Bronchial epithelial cell (primary cell): ENCODE data around the gene TIPARP. TPM values are rescaled to one million over a fixed set of nuclear protein-coding genes. Genes with fewer than 3 reads are reported as not detected.

ENCODE experiments used
- DNase-seq: peaks from one replicate; pipeline ENCODE4 v3.0.0-alpha.2; 2010; ENCODE audit warnings: low read depth
- FAIRE-seq: peaks from 2 replicates; lab custom pipeline; 2011; peaks lifted over from hg19 to GRCh38; lab: Jason Lieb, UNC
- H3K27me3 ChIP-seq: 2 replicates; pipeline ENCODE4 v1.5.1; 2011; ENCODE audit warnings: low read length; ENCODE audit not compliant: control insufficient read depth, insufficient read depth
- H3K36me3 ChIP-seq: 2 replicates; pipeline ENCODE4 v1.5.1; 2011; ENCODE audit warnings: low read length; ENCODE audit not compliant: control insufficient read depth, insufficient read depth
- H3K4me3 ChIP-seq: 2 replicates; pipeline ENCODE4 v1.5.1; 2011; ENCODE audit warnings: mild to moderate bottlenecking, low read depth, low read length, control low read depth
- total RNA-seq: library from RNA; depleted of rRNA; stranded (reverse); fragments of >200 nt; gene quantifications from 2 replicates; pipeline ENCODE4 v1.2.1, GENCODE V29; 2014
- TF ChIP-seq, protein P1 (sequence below): IDR thresholded peaks from 2 replicates; pipeline ENCODE4 v1.5.1; 2011; ENCODE audit warnings: mild to moderate bottlenecking, moderate library complexity, low read length, control low read depth, inconsistent platforms; ENCODE audit not compliant: insufficient read depth, severe bottlenecking

The TIPARP gene, protein sequence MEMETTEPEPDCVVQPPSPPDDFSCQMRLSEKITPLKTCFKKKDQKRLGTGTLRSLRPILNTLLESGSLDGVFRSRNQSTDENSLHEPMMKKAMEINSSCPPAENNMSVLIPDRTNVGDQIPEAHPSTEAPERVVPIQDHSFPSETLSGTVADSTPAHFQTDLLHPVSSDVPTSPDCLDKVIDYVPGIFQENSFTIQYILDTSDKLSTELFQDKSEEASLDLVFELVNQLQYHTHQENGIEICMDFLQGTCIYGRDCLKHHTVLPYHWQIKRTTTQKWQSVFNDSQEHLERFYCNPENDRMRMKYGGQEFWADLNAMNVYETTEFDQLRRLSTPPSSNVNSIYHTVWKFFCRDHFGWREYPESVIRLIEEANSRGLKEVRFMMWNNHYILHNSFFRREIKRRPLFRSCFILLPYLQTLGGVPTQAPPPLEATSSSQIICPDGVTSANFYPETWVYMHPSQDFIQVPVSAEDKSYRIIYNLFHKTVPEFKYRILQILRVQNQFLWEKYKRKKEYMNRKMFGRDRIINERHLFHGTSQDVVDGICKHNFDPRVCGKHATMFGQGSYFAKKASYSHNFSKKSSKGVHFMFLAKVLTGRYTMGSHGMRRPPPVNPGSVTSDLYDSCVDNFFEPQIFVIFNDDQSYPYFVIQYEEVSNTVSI
- total RNA-seq, result 50.6 and 110 TPM in 2 replicates

DNA sequence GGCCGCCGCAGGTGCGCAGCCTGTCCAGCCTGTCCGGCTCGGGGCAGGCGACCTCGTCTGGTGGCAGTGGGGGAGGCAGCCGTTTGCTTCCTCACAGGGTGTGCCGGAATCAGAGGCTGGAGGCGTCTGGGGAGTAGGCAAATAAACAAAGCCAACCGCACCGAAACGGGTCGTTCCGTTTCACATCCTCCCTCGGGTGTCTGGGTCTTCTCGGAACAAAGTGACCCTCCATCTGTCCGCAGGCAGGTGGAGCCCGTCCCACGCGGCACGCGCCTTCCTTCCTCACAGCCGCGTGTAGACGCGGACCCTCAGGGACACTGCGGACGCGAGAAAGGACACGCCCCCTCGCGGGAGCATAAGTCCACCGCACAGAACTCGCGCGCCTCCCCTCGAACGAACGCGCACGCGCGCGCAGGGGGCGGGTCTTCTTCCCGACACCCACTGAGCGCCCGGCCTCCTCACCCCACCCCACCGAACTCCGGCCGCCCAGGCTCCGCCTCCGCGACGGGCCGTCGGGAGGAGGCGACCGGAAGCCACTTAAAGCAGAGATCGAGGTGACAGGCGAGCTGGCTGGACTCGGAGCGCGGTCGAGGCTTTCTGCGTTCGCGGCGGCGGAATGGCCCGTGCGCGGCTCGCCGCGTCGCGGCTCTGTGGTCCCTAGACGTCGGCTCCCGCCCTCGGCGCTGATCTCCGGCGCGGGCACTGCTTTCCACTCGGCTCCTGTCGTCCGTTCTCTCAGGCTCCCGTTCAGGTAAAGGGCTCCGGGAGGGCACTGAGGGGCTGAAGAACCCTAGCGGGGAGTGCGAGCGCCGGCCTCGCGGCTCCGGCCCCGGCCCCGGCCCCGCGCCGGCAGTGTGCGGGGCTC lies at the start of gene TIPARP:
TIPARP (plus strand) TSS at position 545 of the 865 bp plus-strand sequence. CDS start 3,108 bp downstream, outside the sequence.
- peak within 1 kb of the TSS; percentile 85 for H3K4me3 ChIP-seq
- no peak for FAIRE-seq
- peak; percentile 86 for DNase-seq
- TF ChIP-seq, protein P1, sequence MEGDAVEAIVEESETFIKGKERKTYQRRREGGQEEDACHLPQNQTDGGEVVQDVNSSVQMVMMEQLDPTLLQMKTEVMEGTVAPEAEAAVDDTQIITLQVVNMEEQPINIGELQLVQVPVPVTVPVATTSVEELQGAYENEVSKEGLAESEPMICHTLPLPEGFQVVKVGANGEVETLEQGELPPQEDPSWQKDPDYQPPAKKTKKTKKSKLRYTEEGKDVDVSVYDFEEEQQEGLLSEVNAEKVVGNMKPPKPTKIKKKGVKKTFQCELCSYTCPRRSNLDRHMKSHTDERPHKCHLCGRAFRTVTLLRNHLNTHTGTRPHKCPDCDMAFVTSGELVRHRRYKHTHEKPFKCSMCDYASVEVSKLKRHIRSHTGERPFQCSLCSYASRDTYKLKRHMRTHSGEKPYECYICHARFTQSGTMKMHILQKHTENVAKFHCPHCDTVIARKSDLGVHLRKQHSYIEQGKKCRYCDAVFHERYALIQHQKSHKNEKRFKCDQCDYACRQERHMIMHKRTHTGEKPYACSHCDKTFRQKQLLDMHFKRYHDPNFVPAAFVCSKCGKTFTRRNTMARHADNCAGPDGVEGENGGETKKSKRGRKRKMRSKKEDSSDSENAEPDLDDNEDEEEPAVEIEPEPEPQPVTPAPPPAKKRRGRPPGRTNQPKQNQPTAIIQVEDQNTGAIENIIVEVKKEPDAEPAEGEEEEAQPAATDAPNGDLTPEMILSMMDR, result peak; percentile 54
- no peaks in the 10 kb centered on the region for H3K27me3 ChIP-seq
- H3K36me3 ChIP-seq, result peaks cover 6% of the 10 kb centered on the region

DNA sequence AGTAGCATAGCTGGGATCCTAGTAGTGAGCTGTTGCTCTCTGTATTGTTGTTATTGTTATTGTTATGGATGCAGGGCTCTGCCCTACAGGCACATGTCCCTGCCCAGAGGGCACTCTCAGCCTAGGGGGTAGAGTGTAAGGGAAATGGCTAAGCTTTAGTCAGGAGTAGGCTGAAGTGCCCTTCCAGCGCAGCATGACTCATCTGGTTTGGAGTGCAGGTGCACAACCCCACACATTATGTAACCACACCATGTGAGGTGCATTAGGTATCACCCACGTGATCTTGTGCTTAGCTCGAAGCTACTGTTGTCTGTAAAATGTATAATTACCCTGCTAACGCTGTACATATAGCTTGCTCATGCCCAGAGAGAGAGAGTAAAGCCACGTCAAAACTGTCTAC lies 48.3 kb upstream of the TIPARP start:
- FAIRE-seq (peak; percentile 83), DNase-seq (peak; percentile 90)
- Histone ChIP-seq H3K27me3 (no peaks in the 10 kb centered on the region), H3K36me3 (no peaks in the 10 kb centered on the region), H3K4me3 (no peak overlapping the region)
- TF ChIP-seq, protein P1, result no peak

DNA sequence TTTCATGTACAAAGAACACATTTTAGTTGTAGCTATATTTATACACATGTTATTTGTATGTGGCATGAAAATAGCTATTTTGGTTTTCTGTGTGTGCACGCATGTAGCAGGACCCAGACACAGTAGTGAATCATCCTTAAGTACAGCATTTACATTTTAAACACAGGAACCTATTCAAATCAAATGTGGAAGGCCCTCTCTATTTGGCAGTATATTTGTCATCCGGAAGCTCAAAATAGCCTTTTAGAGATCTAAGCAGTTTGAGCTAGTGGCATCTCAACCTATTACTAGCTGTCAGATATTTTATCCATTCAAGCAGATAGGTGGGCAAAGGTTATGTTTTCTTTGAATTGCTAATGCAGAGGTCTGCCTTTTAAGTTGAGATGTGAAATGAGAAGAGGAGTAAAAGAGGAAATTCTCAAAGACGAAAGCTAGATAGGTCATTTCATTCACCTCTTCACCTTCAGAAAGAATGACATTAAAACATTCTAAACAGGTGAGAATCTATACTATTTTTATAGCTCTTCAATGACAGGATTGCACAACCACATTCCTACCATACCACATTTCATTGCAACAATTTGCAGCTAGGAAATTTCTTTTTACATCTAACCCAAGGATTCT lies 46.3 kb upstream of the TIPARP start:
- DNase-seq (peak; percentile 46), FAIRE-seq (no peak)
- TF ChIP-seq, protein P1, result no peak
- Histone ChIP-seq H3K4me3 (no peak overlapping the region), H3K36me3 (no peaks in the 10 kb centered on the region), H3K27me3 (no peaks in the 10 kb centered on the region)

DNA sequence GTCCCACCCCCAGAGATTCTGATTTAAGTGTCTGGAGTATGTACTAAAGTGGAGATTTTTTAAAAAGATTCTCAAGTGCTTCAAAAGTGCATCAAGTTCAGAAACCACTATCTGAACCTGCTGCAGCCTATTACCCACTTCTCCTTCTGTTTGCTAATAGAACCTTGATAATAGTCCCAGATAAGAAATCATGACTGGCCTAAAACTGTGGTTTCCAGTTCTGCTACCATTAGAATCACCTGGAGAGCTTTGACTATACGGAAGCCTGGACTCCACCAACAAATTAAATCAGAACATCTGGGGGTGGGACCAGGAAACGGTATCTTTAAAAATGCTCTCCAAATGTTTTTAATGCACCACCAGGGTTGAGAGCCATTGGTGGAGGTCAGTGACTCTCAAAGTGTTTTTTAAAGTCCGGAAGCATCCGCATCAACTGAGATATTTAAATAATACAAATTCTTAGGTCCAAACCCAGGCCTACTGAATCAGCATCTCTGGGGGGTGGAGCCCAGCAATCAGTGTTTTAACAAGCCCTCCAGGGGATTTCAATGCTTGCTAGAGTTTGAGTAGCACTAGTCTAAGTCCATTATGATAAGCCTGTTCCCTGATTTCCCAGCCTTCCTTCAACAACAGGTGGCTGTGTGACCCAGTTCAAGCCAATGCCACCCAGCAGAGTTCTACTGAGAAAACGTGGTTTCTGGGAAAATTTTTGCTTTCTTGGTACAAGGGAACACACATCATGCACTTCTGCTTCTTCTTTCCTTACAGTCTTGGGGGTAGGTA lies 45.4 kb upstream of the TIPARP start:
- Histone ChIP-seq H3K27me3 (no peaks in the 10 kb centered on the region), H3K4me3 (no peak overlapping the region), H3K36me3 (no peaks in the 10 kb centered on the region)
- TF ChIP-seq, protein P1, result no peak
- FAIRE-seq, result no peak
- no peak for DNase-seq
